IMR-90 (cell line): ENCODE data around the gene SIRT7. TPM values are rescaled to one million over a fixed set of nuclear protein-coding genes. Genes with fewer than 3 reads are reported as not detected.

Source experiments
- ATAC-seq: fragments of 200-7000 bp; cut with Tn5 transposase; 2 replicates; pipeline ENCODE4 v1.9.1; 2020; ENCODE audit warnings: low read depth, mild to moderate bottlenecking, moderate library complexity
- BruUV-seq: library from RNA; stranded (reverse); fragments of 400-500 nt; replicated peaks from 2 replicates; lab custom pipeline; 2021; lab: Mats Ljungman, UMichigan
- CTCF ChIA-PET: fragments of 300-600 bp; formaldehyde crosslinking; extraction: SDS; loops from one replicate; lab custom pipeline; 2021; ENCODE audit warnings: antibody characterized with exemption; lab: Yijun Ruan, JAX
- POLR2A ChIA-PET: fragments of 300-600 bp; sonication (Branson Sonifier 250); formaldehyde crosslinking; loops from one replicate; lab custom pipeline; 2022; ENCODE audit warnings: antibody characterized with exemption; ENCODE audit not compliant: unreplicated experiment; lab: Charles Lee
- DNase-seq: peaks from one replicate; pipeline ENCODE4 v3.0.0; 2013
- H2AFZ ChIP-seq: replicated peaks from 2 replicates; pipeline ENCODE3; 2013; ENCODE audit warnings: low read length, mild to moderate bottlenecking; ENCODE audit not compliant: poor library complexity
- H2AK5ac ChIP-seq: 2 replicates; pipeline ENCODE4 v1.6.1; 2013; ENCODE audit warnings: low read depth, low read length, inconsistent platforms
- H2AK9ac ChIP-seq: replicated peaks from 2 replicates; pipeline ENCODE3; 2013; ENCODE audit warnings: mild to moderate bottlenecking, low read depth, low read length, moderate library complexity; ENCODE audit not compliant: poor library complexity
- H2BK120ac ChIP-seq: 2 replicates; pipeline ENCODE4 v1.6.1; 2013; ENCODE audit warnings: low read depth, low read length, inconsistent platforms
- H2BK15ac ChIP-seq: 3 replicates; pipeline ENCODE4 v1.6.1; 2013; ENCODE audit warnings: low read depth, low read length, inconsistent platforms
- H2BK20ac ChIP-seq: 2 replicates; pipeline ENCODE4 v1.6.1; 2013; ENCODE audit warnings: low read depth, mild to moderate bottlenecking, inconsistent platforms, low read length, moderate library complexity
- H2BK5ac ChIP-seq: 2 replicates; pipeline ENCODE4 v1.6.1; 2013; ENCODE audit warnings: mild to moderate bottlenecking, low read depth, low read length, inconsistent platforms; ENCODE audit not compliant: poor library complexity, severe bottlenecking
- H3K14ac ChIP-seq: replicated peaks from 2 replicates; pipeline ENCODE4 v1.6.1; 2013; ENCODE audit warnings: low read depth, low read length, inconsistent platforms
- H3K18ac ChIP-seq: 2 replicates; pipeline ENCODE4 v1.6.1; 2013; ENCODE audit warnings: low read depth, low read length, control low read depth
- H3K23ac ChIP-seq: 2 replicates; pipeline ENCODE4 v1.6.1; 2013; ENCODE audit warnings: low read depth, low read length, inconsistent platforms
- H3K27ac ChIP-seq: 2 replicates; pipeline ENCODE4 v1.5.1; 2013; ENCODE audit warnings: mild to moderate bottlenecking, control low read depth, low read length; ENCODE audit not compliant: insufficient read depth
- H3K27me3 ChIP-seq: 2 replicates; pipeline ENCODE4 v1.6.1; 2013; ENCODE audit warnings: low read length; ENCODE audit not compliant: control insufficient read depth, insufficient read depth
- H3K36me3 ChIP-seq: 2 replicates; pipeline ENCODE4 v1.6.1; 2013; ENCODE audit warnings: low read length, mixed read lengths; ENCODE audit not compliant: control insufficient read depth, insufficient read depth
- H3K4ac ChIP-seq: 2 replicates; pipeline ENCODE4 v1.6.1; 2013; ENCODE audit warnings: low read depth, low read length, inconsistent platforms
- H3K4me1 ChIP-seq: 2 replicates; pipeline ENCODE4 v1.6.1; 2013; ENCODE audit warnings: low read length, mixed read lengths; ENCODE audit not compliant: control insufficient read depth, insufficient read depth
- H3K4me2 ChIP-seq: 2 replicates; pipeline ENCODE4 v1.6.1; 2013; ENCODE audit warnings: low read depth, mild to moderate bottlenecking, control low read depth, low read length, moderate library complexity
- H3K4me3 ChIP-seq: 2 replicates; pipeline ENCODE4 v1.5.1; 2013; ENCODE audit warnings: low read depth, mild to moderate bottlenecking, control low read depth, low read length, moderate library complexity; ENCODE audit not compliant: insufficient read depth
- H3K56ac ChIP-seq: 2 replicates; pipeline ENCODE4 v1.6.1; 2013; ENCODE audit warnings: low read length, inconsistent platforms; ENCODE audit not compliant: insufficient read depth; ENCODE audit errors: extremely low read depth
- H3K79me1 ChIP-seq, 2 experiments: 2 replicates each; pipeline ENCODE4 v1.6.1; 2013; ENCODE audit warnings: low read length in 2 of 2, inconsistent platforms in 1 of 2, low read depth in 1 of 2
- H3K9ac ChIP-seq: 2 replicates; pipeline ENCODE4 v1.6.1; 2013; ENCODE audit warnings: low read depth, low read length, control low read depth
- H3K9me1 ChIP-seq: 2 replicates; pipeline ENCODE4 v1.6.1; 2013; ENCODE audit warnings: low read length, inconsistent platforms; ENCODE audit not compliant: insufficient read depth
- H3K9me3 ChIP-seq: 2 replicates; pipeline ENCODE4 v1.6.1; 2013; ENCODE audit warnings: low read length; ENCODE audit not compliant: control insufficient read depth, insufficient read depth
- H4K20me1 ChIP-seq: 2 replicates; pipeline ENCODE4 v1.6.1; 2013; ENCODE audit warnings: low read length, inconsistent platforms; ENCODE audit not compliant: insufficient read depth
- H4K5ac ChIP-seq: 2 replicates; pipeline ENCODE4 v1.6.1; 2013; ENCODE audit warnings: mild to moderate bottlenecking, low read depth, low read length, control low read depth
- H4K8ac ChIP-seq, 2 experiments: 2 replicates each; pipeline ENCODE4 v1.6.1; 2013; ENCODE audit warnings: low read depth in 2 of 2, low read length in 2 of 2, control low read depth in 1 of 2, inconsistent platforms in 1 of 2
- H4K91ac ChIP-seq: 2 replicates; pipeline ENCODE4 v1.6.1; 2013; ENCODE audit warnings: low read depth, low read length, inconsistent platforms; ENCODE audit not compliant: insufficient read depth
- CEBPB ChIP-seq: IDR thresholded peaks from 2 replicates; pipeline ENCODE4 v1.6.1; 2012; ENCODE audit warnings: low read depth, low read length, improper control_type of control experiment
- CHD1 ChIP-seq: IDR thresholded peaks from 2 replicates; pipeline ENCODE4 v1.6.1; 2012; ENCODE audit warnings: low read depth, low read length, improper control_type of control experiment
- FOS ChIP-seq: fragments of 150-350 bp; IDR thresholded peaks from 2 replicates; pipeline ENCODE4 v1.6.1; 2016; ENCODE audit warnings: low read depth, low read length
- MAFK ChIP-seq: IDR thresholded peaks from 2 replicates; pipeline ENCODE4 v1.6.1; 2012; ENCODE audit warnings: low read depth, low read length, improper control_type of control experiment
- NFE2L2 ChIP-seq: fragments of 150-350 bp; IDR thresholded peaks from 2 replicates; pipeline ENCODE4 v1.6.1; 2016; ENCODE audit warnings: low read depth, mild to moderate bottlenecking, low read length
- RCOR1 ChIP-seq: IDR thresholded peaks from 2 replicates; pipeline ENCODE4 v1.6.1; 2012; ENCODE audit warnings: mild to moderate bottlenecking, low read length, improper control_type of control experiment; ENCODE audit not compliant: insufficient replicate concordance
- SMC3 ChIP-seq: fragments of 150-350 bp; IDR thresholded peaks from 2 replicates; pipeline ENCODE4 v1.6.1; 2016; ENCODE audit warnings: low read depth, mild to moderate bottlenecking, antibody characterized with exemption, low read length, moderate library complexity
- WGBS, 2 experiments: methylation state at CpG; one replicate each; pipeline versions ENCODE4 v1.1.5 to v1.1.7; 2013; ENCODE audit warnings: missing lambda C conversion rate in 2 of 2; ENCODE audit not compliant: insufficient read length in 1 of 2; ENCODE audit errors: extremely low coverage in 2 of 2; 5-methylcytosine and 5-hydroxymethylcytosine counted together
- dilution Hi-C: fragments of 300-500 bp; cut with HindIII; formaldehyde crosslinking; loops from one replicate; pipeline ENCODE4 v1.14.3; 2018; ENCODE audit warnings: low sequenced_read_pairs; ENCODE audit not compliant: unreplicated experiment
- in situ Hi-C: fragments of 300-500 bp; cut with MboI; formaldehyde crosslinking; loops from 3 replicates; pipeline ENCODE4 v1.14.3; 2019; ENCODE audit warnings: low sequenced_read_pairs, inconsistent platforms, mixed read lengths
- intact Hi-C: fragments of 100-400 bp; cut with micrococcal nuclease; formaldehyde crosslinking; loops from 2 replicates; pipeline ENCODE4 v1.10.0; 2022
- polyA plus RNA-seq, 3 experiments: library from polyadenylated mRNA; depleted of rRNA; stranded (reverse); fragments of >200 nt; gene quantifications; 2 replicates each; pipeline ENCODE4 v1.2.3, GENCODE V29; 2012; ENCODE audit warnings: low replicate concordance in 1 of 3
- total RNA-seq: library from RNA; depleted of rRNA; stranded (reverse); fragments of >200 nt; gene quantifications from 2 replicates; pipeline ENCODE4 v1.2.3, GENCODE V29; 2012
- TF ChIP-seq, protein P1 (sequence below): fragments of 150-350 bp; IDR thresholded peaks from 2 replicates; pipeline ENCODE4 v1.6.1; 2016; ENCODE audit warnings: low read depth, mild to moderate bottlenecking, low read length, moderate library complexity, borderline replicate concordance

SIRT7 gene
- total and polyA plus RNA-seq, 2 of the 4 experiments (the other 2 are of a cell fraction), result 14.5 to 19.8 TPM

DNA sequence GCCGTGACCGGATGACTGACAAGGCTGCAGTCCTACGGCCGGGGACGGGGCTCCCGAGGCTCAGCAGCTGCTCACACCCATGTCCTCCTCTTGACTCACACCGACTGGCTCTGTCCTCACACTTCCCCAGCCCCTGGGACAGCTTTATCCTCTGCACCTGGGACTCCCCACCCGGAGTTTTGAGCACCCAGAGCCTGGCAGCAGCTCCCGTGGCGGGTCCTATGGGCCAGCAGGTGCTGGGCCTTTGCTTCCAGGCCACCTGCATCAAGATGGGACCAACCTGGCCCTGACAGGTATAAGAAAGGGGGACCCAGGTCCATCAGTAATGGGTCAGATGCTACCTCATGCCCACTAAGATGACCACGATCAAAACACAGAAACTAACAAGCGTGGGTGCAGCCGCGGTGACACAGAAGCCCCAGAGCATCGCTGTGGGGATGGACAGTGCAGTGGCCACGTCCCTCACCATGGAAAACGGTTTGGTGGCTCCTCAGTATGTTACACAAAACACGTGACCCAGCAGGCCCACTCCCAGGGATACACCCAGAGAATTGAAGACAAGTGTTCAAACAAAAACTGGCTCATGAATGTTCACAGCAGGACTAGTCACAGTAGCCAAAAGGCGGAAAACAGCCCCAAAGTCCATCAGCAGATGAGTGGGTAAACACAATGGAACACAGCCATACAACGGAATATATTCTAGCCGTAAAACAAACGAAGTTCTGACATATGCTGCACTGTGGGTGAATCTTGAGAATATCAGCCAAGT is 46.3 kb upstream of the SIRT7 start:
- Histone ChIP-seq H2BK15ac (no peak overlapping the region), H3K4me3 (no peak overlapping the region), H4K91ac (no peak overlapping the region), H2BK5ac (no peak overlapping the region), H2BK120ac (no peak overlapping the region), H3K9ac (no peak overlapping the region), H3K14ac (no peak overlapping the region), H3K4me1 (peaks cover 9% of the 10 kb centered on the region; the same call in 1 of the 2 replicates), H3K56ac (no peak overlapping the region), H3K27ac (no peak overlapping the region), H3K79me1 (no peaks in the 10 kb centered on the region), H3K27me3 (peaks cover 36% of the 10 kb centered on the region), H3K18ac (no peak overlapping the region), H3K23ac (no peak overlapping the region), H3K9me3 (no peaks in the 10 kb centered on the region), H2AFZ (no peak overlapping the region), H2AK5ac (no peak overlapping the region; the same call in 1 of the 2 replicates), H3K36me3 (no peaks in the 10 kb centered on the region), H4K5ac (no peak overlapping the region), H3K9me1 (no peaks in the 10 kb centered on the region), H2AK9ac (peak overlapping the region; percentile 65), H4K8ac (no peak overlapping the region), H3K4ac (no peak overlapping the region), H2BK20ac (no peak overlapping the region), H3K4me2 (no peak overlapping the region), H4K20me1 (no peaks in the 10 kb centered on the region)
- dilution Hi-C loops (no loop called here), in situ Hi-C loops (no loop called here), intact Hi-C loops (loop anchor here (10.0 kb wide), 1 partner anchor 191 kb away; no protein-coding TSS in a partner anchor)
- ChIA-PET CTCF (interaction anchor here (0.6 kb wide), 1 partner anchor 27 kb away, joined by 6 read pairs; no protein-coding TSS in a partner anchor), POLR2A (no interaction called here)
- ATAC-seq (no peak), DNase-seq (no peak)
- no peak for TF ChIP-seq CEBPB
- TF ChIP-seq NFE2L2, result no peak
- TF ChIP-seq RCOR1, result no peak
- no peak for TF ChIP-seq SMC3
- TF ChIP-seq, protein P1, sequence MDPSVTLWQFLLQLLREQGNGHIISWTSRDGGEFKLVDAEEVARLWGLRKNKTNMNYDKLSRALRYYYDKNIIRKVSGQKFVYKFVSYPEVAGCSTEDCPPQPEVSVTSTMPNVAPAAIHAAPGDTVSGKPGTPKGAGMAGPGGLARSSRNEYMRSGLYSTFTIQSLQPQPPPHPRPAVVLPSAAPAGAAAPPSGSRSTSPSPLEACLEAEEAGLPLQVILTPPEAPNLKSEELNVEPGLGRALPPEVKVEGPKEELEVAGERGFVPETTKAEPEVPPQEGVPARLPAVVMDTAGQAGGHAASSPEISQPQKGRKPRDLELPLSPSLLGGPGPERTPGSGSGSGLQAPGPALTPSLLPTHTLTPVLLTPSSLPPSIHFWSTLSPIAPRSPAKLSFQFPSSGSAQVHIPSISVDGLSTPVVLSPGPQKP, result no peak
- no peak for TF ChIP-seq FOS
- TF ChIP-seq CHD1, result no peak
- no peak for TF ChIP-seq MAFK
- 77% methylated on average over 11 of the region's 22 CpGs; no CpG with 5 or more reads in 1 of the 2 experiments for WGBS, 2 experiments
- no TSS peak for BruUV-seq
